ENCODE results near the gene CCL4L2.
"Not testable (repeated sequence)": the region's sequence is repeated elsewhere in the genome, so short reads cannot be mapped to it uniquely, and the experiment has no call there.

Gene CCL4L2

GRCh38 chr17:36221581-36222100 lies 10.8 kb downstream of the CCL4L2 start:
- DNase-seq = not testable (repeated sequence)

DNA sequence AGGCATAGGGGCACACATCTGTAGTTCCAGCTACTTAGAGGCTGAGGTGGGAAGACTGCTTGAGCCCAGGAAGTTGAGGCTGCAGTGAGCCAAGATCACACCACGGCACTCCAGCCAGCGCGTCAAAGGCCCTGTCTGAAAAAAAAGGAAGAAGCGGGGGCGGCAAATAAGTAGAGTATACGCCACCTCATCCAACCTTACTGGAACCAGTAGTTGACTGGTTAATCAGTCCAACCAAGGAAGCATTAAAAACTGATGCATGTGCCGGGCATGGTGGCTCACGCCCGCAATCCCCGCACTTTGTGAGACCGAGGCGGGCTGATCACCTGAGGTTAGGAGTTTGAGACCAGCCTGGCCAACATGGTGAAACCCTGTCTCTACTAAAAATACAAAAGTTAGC lies 12.1 kb downstream of the CCL4L2 start:
- not testable (repeated sequence) for DNase-seq

GRCh38 chr17:36229644-36230043 lies 18.8 kb downstream of the CCL4L2 start:
- DNase-seq = not testable (repeated sequence)

- DNase-seq = not testable (repeated sequence)
These were observed 31.2 kb downstream of the CCL4L2 start for GRCh38 chr17:36242046-36242445.

All from hematopoietic multipotent progenitor cell treated with erythropoietin and hydrocortisone succinate and interleukin-3 and kit ligand, for 4 days (in vitro differentiated cells).